Naive thymus-derived CD8-positive, alpha-beta T cell (primary cell): ENCODE measurements around the gene DNAH12. TPM values are rescaled to one million over a fixed set of nuclear protein-coding genes. Genes with fewer than 3 reads are reported as not detected.
"Not testable (repeated sequence)": the region's sequence is repeated elsewhere in the genome, so short reads cannot be mapped to it uniquely, and the experiment has no call there.

ENCODE experiments used
- ATAC-seq, 2 donors: fragments of 150-1000 bp; cut with Tn5 transposase in 1 of 2; sonication (Bioruptor Pico), chemical (Tn5 transposase) in 1 of 2; 1 replicate in 1 of 2; 2 replicates in 1 of 2; pipeline ENCODE4 v1.10.0; 2021; ENCODE audit warnings: mild to moderate bottlenecking in 2 of 2, moderate library complexity in 2 of 2
- POLR2A ChIA-PET: fragments of 350-600 bp; sonication (Branson Sonifier 250); formaldehyde crosslinking; loops from one replicate; lab custom pipeline; 2021; ENCODE audit warnings: antibody characterized with exemption; lab: Charles Lee
- DNase-seq, 10 donors: peaks; one replicate each; pipeline versions ENCODE4 v3.0.0 to v3.0.0-alpha.2; 2020 to 2022
- H3K27ac Mint-ChIP-seq, 10 donors: one replicate each; pipeline ENCODE4 v1.8.0; 2020 to 2022; ENCODE audit warnings: mild to moderate bottlenecking in 10 of 10, mixed read lengths in 10 of 10, moderate library complexity in 4 of 10, inconsistent platforms in 1 of 10
- H3K27me3 Mint-ChIP-seq, 5 donors: one replicate each; pipeline ENCODE4 v1.8.0; 2021 to 2022; ENCODE audit warnings: mixed read lengths in 5 of 5
- H3K36me3 Mint-ChIP-seq, 3 donors: one replicate each; pipeline ENCODE4 v1.8.0; 2020 to 2022; ENCODE audit warnings: mixed read lengths in 3 of 3, mild to moderate bottlenecking in 2 of 3, inconsistent platforms in 1 of 3
- H3K4me1 Mint-ChIP-seq, 4 donors: one replicate each; pipeline ENCODE4 v1.8.0; 2021 to 2022; ENCODE audit warnings: mixed read lengths in 4 of 4
- H3K4me3 Mint-ChIP-seq, 10 donors: one replicate each; pipeline ENCODE4 v1.8.0; 2020 to 2022; ENCODE audit warnings: mild to moderate bottlenecking in 10 of 10, mixed read lengths in 10 of 10, moderate library complexity in 6 of 10, inconsistent platforms in 1 of 10
- H3K9me3 Mint-ChIP-seq, 9 donors: one replicate each; pipeline ENCODE4 v1.8.0; 2020 to 2022; ENCODE audit warnings: mixed read lengths in 9 of 9, mild to moderate bottlenecking in 3 of 9, inconsistent platforms in 1 of 9, moderate library complexity in 1 of 9
- polyA plus RNA-seq, 3 donors: library from polyadenylated mRNA; unstranded; fragments of 300-500 nt; fragmentation: Illumina TruSeq; gene quantifications; one replicate each; pipeline ENCODE4 v1.2.3, GENCODE V29; 2021
- total RNA-seq, 8 experiments: library from RNA in 2 of 8; stranded (reverse) in 2 of 8; gene quantifications; one replicate each; pipeline ENCODE4 v1.2.3 and lab custom pipeline; 2021 to 2026

The DNAH12 gene
- total and polyA plus RNA-seq, 5 experiments from 2014 or later = 0.65 to 0.66 TPM; not detected in 3

DNA sequence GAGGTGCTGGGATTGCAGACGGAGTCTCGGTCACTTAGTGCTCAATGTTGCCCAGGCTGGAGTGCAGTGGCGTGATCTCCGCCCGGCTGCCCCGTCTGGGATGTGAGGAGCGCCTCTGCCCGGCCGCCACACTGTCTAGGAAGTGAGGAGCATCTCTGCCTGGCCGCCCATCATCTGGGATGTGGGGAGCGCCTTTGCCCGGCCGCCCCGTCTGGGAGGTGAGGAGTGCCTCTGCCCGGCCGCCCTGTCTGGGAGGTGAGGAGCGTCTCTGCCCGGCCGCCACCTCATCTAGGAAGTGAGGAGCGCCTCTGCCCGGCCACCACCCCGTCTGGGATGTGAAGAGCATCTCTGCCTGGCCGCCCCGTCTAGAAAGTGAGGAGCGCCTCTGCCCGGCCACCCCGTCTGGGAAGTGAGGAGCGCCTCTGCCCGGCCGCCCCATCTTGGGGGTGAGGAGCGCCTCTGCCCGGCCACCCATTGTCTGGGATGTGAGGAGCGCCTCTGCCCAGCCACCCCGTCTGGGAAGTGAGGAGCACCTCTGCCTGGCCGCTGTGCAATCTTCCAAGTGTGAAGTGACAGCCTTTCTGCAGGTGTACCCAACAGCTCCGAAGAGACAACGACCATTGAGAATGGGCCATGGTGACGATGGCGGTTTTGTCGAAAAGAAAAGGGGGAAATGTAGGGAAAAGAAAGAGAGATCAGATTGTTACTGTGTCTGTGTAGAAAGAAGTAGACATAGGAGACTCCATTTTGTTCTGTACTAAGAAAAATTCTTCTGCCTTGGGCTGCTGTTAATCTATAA is 205.7 kb downstream of the DNAH12 start:
- H3K27me3 Mint-ChIP-seq = not testable (repeated sequence)

DNA sequence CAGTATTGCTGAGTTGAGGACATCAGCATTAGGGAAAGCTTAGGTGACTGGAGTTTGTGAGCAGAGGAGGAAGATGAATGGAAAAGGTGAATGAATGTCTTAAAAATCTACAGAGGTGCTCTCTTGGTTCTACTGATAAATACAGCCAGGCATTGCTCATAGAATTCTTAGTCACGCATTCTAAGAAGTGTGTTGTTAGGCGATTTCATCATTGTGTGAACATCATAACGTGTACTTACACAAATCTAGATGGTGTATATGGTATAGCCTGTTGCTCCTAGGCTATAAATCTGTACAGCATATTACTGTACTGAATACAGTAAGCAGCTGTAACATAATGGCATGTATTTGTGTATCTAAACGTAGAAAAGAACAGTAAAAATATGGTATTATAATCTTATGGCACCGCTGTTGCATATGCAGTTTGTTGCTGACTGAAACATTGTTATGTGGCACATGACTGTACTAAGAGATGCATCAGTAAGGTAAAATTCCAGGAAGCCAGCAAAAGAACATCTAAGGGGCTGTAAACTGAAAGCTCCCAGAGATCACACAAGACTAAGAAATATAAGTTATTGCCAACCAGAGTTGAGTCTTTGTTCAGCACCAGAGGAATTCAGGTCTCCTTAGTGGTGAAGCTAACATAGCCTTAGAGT is 208.7 kb downstream of the DNAH12 start:
- no peak for ATAC-seq
- Mint-ChIP-seq H3K4me3 (no peak overlapping the region), H3K4me1 (no peaks in the 10 kb centered on the region)

More for the DNA sequence above, 205.7 kb downstream of the DNAH12 start:
- H3K4me3 Mint-ChIP-seq, H3K36me3 Mint-ChIP-seq, POLR2A ChIA-PET, ATAC-seq, H3K9me3 Mint-ChIP-seq, H3K4me1 Mint-ChIP-seq, H3K27ac Mint-ChIP-seq, DNase-seq: not testable (repeated sequence)

DNA sequence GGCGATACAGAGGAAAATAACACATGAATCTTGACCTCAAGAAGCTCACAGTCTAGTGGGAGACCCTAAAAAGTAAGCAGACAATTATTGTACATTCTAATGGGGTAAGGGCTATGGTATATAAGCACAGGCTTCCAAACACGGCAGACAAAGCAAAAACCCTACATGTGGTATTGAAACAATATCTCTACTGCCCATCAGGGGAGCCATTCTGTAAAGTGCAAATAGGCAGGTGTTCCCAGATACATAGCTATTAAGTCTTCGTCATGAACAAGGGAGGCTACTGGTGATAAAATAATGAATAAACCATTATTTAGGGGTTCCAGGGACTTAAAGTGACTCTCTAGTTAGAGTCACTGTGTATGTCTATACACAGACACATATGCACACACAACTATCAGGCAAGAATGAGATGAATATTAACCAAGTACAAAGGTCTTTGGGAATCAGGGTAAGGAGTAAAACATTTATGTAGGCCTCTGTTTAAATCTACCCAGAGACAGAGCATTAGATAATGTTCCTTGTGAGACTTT is 213.0 kb downstream of the DNAH12 start:
- peaks cover 0 to 4% (median 0%) of the 10 kb centered on the region in 9 donors for H3K9me3 Mint-ChIP-seq
- H3K36me3 Mint-ChIP-seq = no peaks in the 10 kb centered on the region
- no peak for ATAC-seq
- POLR2A ChIA-PET = no interaction called here
- H3K4me3 Mint-ChIP-seq = no peak overlapping the region
- DNase-seq = no peak
- H3K4me1 Mint-ChIP-seq = no peaks in the 10 kb centered on the region
- no peak overlapping the region for H3K27ac Mint-ChIP-seq
- peaks cover 0 to 7% (median 4%) of the 10 kb centered on the region in 5 donors for H3K27me3 Mint-ChIP-seq

More for the DNA sequence above, 208.7 kb downstream of the DNAH12 start:
- H3K27ac Mint-ChIP-seq = no peak overlapping the region
- no peak for DNase-seq
- peaks cover 3 to 9% (median 7%) of the 10 kb centered on the region in 5 donors for H3K27me3 Mint-ChIP-seq
- POLR2A ChIA-PET = no interaction called here
- H3K9me3 Mint-ChIP-seq = peaks cover 0 to 6% (median 0%) of the 10 kb centered on the region in 9 donors
- H3K36me3 Mint-ChIP-seq = peaks cover 0 to 3% (median 0%) of the 10 kb centered on the region in 3 donors

DNA sequence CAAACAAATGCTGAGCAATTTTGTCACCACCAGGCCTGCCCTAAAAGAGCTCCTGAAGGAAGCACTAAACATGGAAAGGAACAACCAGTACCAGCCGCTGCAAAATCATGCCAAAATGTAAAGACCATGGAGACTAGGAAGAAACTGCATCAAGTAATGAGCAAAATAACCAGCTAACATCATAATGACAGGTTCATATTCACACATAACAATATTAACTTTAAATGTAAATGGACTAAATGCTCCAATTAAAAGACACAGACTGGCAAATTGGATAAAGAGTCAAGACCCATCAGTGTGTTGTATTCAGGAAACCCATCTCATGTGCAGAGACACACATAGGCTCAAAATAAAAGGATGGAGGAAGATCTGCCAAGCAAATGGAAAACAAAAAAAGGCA is 217.6 kb downstream of the DNAH12 start:
- H3K36me3 Mint-ChIP-seq, H3K4me1 Mint-ChIP-seq, H3K27ac Mint-ChIP-seq, DNase-seq, ATAC-seq, H3K4me3 Mint-ChIP-seq, POLR2A ChIA-PET: not testable (repeated sequence)
- Mint-ChIP-seq H3K9me3 (peaks cover 0 to 14% (median 3%) of the 10 kb centered on the region in 9 donors), H3K27me3 (peaks cover 4 to 11% (median 5%) of the 10 kb centered on the region in 5 donors)

DNA sequence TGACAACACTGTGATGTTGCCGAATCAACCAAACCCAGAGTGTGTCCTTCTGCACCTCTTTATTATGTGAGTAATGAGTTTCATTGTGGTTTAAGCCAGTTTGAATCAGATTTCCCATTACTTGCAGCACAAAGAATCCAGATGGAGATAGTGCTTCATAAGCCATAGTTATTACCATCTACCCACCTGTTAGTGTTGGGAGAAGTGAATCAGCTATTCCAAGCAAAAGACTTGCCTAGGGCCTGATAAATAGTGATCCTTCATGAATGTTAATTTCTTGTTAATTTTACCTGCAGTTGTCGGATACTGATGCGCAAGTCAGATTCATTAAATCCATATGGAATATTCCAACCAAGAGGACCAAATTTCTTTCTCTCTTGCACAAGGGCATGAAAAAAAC is 229.9 kb downstream of the DNAH12 start:
- H3K27ac Mint-ChIP-seq = no peak overlapping the region
- POLR2A ChIA-PET = no interaction called here
- H3K4me3 Mint-ChIP-seq = no peak overlapping the region

DNA sequence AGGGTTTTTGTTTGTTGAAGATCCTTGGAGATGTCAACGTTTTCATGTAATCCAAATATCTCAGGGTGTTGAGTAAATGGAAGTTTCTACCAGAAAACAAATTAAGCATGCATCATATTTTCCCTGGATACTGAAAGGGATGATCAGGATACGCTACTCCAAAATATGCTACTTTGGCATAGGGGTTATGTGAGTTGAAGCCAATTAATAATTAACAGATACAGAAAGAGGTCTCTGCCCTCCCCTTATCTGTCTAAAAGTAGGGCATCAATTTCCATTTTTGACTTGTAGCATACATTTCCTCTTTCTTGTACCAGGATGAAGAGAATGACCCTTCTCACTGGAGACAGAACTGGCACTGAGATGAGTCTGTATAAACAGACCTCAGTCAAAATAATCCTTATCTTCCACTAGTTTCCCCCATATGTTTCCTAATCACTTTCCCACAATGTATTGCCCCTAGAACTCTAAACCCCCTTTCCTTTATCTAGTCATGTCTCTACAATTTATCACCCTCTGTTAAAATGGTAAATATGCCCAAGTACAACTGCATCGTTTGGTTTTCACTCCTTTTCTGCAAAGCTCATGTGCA is 234.3 kb downstream of the DNAH12 start:
- H3K36me3 Mint-ChIP-seq = no peaks in the 10 kb centered on the region
- H3K4me1 Mint-ChIP-seq = no peaks in the 10 kb centered on the region
- peaks cover 0 to 8% (median 0%) of the 10 kb centered on the region in 5 donors for H3K27me3 Mint-ChIP-seq
- DNase-seq (no peak), ATAC-seq (no peak)
- no peak overlapping the region for H3K4me3 Mint-ChIP-seq
- H3K27ac Mint-ChIP-seq = no peak overlapping the region
- H3K9me3 Mint-ChIP-seq = no peaks in the 10 kb centered on the region
- POLR2A ChIA-PET = no interaction called here

More for the DNA sequence above, 229.9 kb downstream of the DNAH12 start:
- ATAC-seq (no peak), DNase-seq (no peak)
- Mint-ChIP-seq H3K9me3 (peaks cover 0 to 12% (median 4%) of the 10 kb centered on the region in 9 donors), H3K4me1 (no peaks in the 10 kb centered on the region), H3K36me3 (peaks cover 0 to 4% (median 3%) of the 10 kb centered on the region in 3 donors), H3K27me3 (peaks cover 7 to 43% (median 17%) of the 10 kb centered on the region in 5 donors)

DNA sequence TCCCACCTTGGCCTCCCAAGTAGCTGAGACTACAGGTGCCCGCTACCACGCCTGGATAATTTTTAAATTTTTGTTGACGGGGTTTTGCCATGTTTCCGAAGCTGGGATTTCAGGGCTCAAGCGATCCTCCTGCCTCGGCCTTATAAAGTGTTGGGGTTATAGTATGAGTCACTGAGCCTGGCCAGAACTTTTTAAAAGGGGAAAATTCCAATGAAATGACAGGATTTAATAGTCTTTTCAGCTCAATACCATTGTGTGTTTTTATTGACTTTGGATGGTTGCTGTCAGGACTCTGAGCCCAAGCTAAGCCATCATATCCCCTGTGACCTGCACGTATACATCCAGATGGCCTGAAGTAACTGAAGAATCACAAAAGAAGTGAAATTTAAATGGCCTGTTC is 240.6 kb downstream of the DNAH12 start:
- H3K27ac Mint-ChIP-seq, H3K4me1 Mint-ChIP-seq, H3K9me3 Mint-ChIP-seq, H3K4me3 Mint-ChIP-seq, ATAC-seq, POLR2A ChIA-PET, DNase-seq, H3K36me3 Mint-ChIP-seq: not testable (repeated sequence)
- peaks cover 2 to 22% (median 12%) of the 10 kb centered on the region in 5 donors for H3K27me3 Mint-ChIP-seq

DNA sequence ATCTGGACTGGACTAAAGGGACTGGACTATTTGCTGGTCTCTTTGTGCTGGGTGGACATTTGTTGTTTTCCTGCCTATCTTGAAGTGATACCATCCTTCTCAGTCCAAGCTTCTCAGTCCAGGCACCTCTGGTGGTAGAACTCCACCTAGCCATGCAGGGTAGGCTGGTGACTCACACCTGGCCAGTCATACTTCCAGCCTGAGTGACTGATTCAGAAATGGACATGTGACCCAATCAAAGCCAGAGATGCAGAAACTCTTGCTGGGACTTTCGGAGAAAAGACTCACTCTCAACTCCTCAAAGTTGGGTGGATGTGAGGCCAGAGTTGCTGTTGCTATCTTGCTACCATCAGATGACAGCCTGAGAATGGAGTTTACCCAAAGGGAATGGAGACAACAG is 246.1 kb downstream of the DNAH12 start:
- no peaks in the 10 kb centered on the region for H3K9me3 Mint-ChIP-seq
- no peak for DNase-seq
- no peak overlapping the region for H3K4me3 Mint-ChIP-seq
- ATAC-seq = no peak
- H3K36me3 Mint-ChIP-seq = no peaks in the 10 kb centered on the region
- H3K4me1 Mint-ChIP-seq = no peaks in the 10 kb centered on the region
- no peak overlapping the region for H3K27ac Mint-ChIP-seq
- H3K27me3 Mint-ChIP-seq = peaks cover 8 to 44% (median 15%) of the 10 kb centered on the region in 5 donors
- POLR2A ChIA-PET = no interaction called here

DNA sequence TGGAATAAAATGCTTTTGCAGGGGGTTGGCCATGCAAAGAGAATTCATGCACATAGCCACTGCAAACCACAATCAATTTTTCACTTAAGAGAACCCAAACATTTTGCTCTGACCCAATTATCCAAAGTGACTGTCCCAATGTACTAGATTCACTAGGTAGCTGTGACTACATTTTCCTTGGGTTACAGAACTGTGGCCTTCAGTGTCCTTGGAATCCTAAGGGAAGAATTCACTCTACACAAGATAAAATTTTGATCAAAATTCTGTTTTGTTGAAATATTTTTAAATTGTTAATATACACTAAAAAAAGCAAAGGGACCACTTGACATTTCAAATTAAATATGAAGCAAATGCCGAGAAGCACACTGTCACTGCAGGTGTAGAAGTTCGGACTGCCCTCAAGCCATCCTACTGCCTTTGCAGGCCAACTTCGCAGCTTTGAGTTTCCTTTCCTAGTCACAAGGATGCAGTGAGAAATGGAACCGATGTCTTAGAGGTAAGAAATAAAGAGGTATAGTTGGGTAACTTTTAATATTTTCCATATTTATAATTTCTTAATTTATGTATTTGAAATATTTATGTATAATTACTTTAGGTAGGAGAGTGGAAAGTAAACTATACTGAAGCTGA is 251.1 kb downstream of the DNAH12 start:
- H3K27me3 Mint-ChIP-seq = peaks cover 7 to 20% (median 14%) of the 10 kb centered on the region in 5 donors

DNA sequence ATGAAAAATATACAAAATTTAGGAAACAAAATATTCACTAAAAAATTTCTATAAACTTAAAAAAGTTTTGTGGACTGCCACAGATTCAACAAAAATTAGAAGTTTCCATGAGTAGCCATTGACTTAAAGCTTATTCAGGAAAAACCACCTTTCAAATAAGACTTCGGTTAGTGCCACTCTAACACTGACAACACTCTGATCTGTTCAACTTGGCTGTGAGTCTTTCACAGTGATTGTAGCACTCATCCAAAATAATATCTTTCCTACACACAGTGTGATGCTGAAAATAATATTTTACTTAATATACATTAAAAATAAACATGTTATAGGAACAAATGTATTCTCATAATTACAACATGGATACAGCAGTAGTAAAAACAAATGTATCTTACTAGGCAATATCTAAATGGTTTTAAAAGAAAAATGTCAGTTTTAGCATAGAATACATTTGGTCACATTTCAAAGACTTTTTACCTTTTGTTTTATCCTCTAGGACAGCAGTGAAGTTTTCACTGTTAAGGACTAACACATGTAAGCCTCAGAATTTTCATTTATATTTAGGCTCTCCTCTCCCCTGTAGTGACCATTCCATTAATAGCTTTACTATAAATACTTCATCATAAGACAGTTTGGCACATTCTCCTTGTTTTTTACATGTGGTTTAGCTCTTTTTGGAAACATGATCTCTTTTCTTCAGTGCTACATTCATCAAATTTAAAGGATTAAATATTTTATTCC is 251.8 kb downstream of the DNAH12 start, which contains the start of gene ASB14:
Gene ASB14 (minus strand): TSS at position 527 of the 738 bp plus-strand sequence. CDS start 652 bp downstream, outside the sequence.
- Mint-ChIP-seq H3K27ac (no peak within 1 kb of the TSS), H3K4me1 (no peaks in the 10 kb centered on the region), H3K27me3 (peaks cover 3 to 13% (median 9%) of the 10 kb centered on the region in 5 donors), H3K4me3 (no peak within 1 kb of the TSS), H3K9me3 (peaks cover 0 to 4% (median 0%) of the 10 kb centered on the region in 9 donors), H3K36me3 (peaks cover 0 to 9% (median 0%) of the 10 kb centered on the region in 3 donors)
- ATAC-seq (no peak), DNase-seq (no peak)
- POLR2A ChIA-PET = no interaction called here

More for the DNA sequence above, 251.1 kb downstream of the DNAH12 start:
- Mint-ChIP-seq H3K4me3 (no peak overlapping the region), H3K36me3 (peaks cover 0 to 2% (median 0%) of the 10 kb centered on the region in 3 donors), H3K4me1 (no peaks in the 10 kb centered on the region), H3K9me3 (peaks cover 0 to 2% (median 0%) of the 10 kb centered on the region in 9 donors), H3K27ac (no peak overlapping the region)
- ATAC-seq = no peak
- no peak for DNase-seq
- POLR2A ChIA-PET = no interaction called here

DNA sequence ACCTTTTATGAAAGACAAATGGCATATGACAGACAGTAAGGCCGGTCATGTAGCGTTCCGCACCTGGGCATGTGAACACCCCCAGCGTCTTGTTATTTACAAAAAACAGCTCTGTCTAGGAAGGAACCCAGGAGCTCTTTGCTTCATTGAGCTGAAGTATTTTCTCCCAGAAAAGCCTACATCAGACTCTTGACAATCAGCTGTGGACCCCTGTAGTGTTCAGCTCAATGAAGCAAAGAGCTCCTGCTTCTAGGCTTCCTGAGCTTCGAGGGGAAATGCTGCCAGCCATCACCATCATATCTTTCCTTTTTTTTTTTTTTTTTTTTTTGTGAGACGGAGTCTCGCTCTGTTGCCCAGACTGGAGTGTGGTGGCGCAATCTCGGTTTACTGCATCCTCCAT is 255.7 kb downstream of the DNAH12 start:
- H3K27ac Mint-ChIP-seq = no peak overlapping the region
- H3K36me3 Mint-ChIP-seq = peaks cover 0 to 11% (median 2%) of the 10 kb centered on the region in 3 donors
- POLR2A ChIA-PET = no interaction called here
- ATAC-seq (no peak), DNase-seq (no peak)
- no peak overlapping the region for H3K4me3 Mint-ChIP-seq
- H3K9me3 Mint-ChIP-seq = peaks cover 0 to 14% (median 0%) of the 10 kb centered on the region in 9 donors
- H3K4me1 Mint-ChIP-seq = no peaks in the 10 kb centered on the region
- H3K27me3 Mint-ChIP-seq = peaks cover 0 to 9% (median 0%) of the 10 kb centered on the region in 5 donors
